ENCODE data around the gene CTAG1B.
"Not testable (repeated sequence)": the region's sequence is repeated elsewhere in the genome, so short reads cannot be mapped to it uniquely, and the experiment has no call there.

CTAG1B gene

GRCh38 chrX:154620767-154621414, 1.8 kb upstream of the CTAG1B start:
- not testable (repeated sequence) for DNase-seq (ENCODE audit: low spot score)

GRCh38 chrX:154613586-154613985, 5.5 kb downstream of the CTAG1B start:
- not testable (repeated sequence) for DNase-seq (ENCODE audit: low spot score)

GRCh38 chrX:154611146-154611545, 7.9 kb downstream of the CTAG1B start:
- DNase-seq (ENCODE audit: low spot score): not testable (repeated sequence)

- not testable (repeated sequence) for DNase-seq (ENCODE audit: low spot score)
Observed at GRCh38 chrX:154608823-154609222, 10.3 kb downstream of the CTAG1B start.

- DNase-seq (ENCODE audit: low spot score): not testable (repeated sequence)
Observed at GRCh38 chrX:154607976-154608375, 11.1 kb downstream of the CTAG1B start.

- no peak for DNase-seq (ENCODE audit: low spot score)
Observed at GRCh38 chrX:154607370-154607769, 11.7 kb downstream of the CTAG1B start.

GRCh38 chrX:154605566-154605965, 13.5 kb downstream of the CTAG1B start:
- DNase-seq (ENCODE audit: low spot score): no peak

- no peak for DNase-seq (ENCODE audit: low spot score)
Observed at GRCh38 chrX:154603438-154604430, 15.3 kb downstream of the CTAG1B start.

GRCh38 chrX:154602766-154603437, 16.2 kb downstream of the CTAG1B start:
- DNase-seq (ENCODE audit: low spot score): no peak

- no peak for DNase-seq (ENCODE audit: low spot score)
Observed at GRCh38 chrX:154602226-154602625, 16.9 kb downstream of the CTAG1B start.

GRCh38 chrX:154600759-154601374, 18.2 kb downstream of the CTAG1B start:
- no peak for DNase-seq (ENCODE audit: low spot score)

- no peak for DNase-seq (ENCODE audit: low spot score)
Observed at GRCh38 chrX:154599531-154599930, 19.6 kb downstream of the CTAG1B start.

GRCh38 chrX:154598656-154599055, 20.4 kb downstream of the CTAG1B start:
- no peak for DNase-seq (ENCODE audit: low spot score)

- no peak for DNase-seq (ENCODE audit: low spot score)
Observed at GRCh38 chrX:154597221-154597620, 21.9 kb downstream of the CTAG1B start.

GRCh38 chrX:154596290-154596929, 22.7 kb downstream of the CTAG1B start:
- no peak for DNase-seq (ENCODE audit: low spot score)

- no peak for DNase-seq (ENCODE audit: low spot score)
Observed at GRCh38 chrX:154595559-154596249, 23.4 kb downstream of the CTAG1B start.

GRCh38 chrX:154594491-154594890, 24.6 kb downstream of the CTAG1B start:
- no peak for DNase-seq (ENCODE audit: low spot score)

- DNase-seq (ENCODE audit: low spot score): no peak
Observed at GRCh38 chrX:154593201-154593600, 25.9 kb downstream of the CTAG1B start.

- no peak for DNase-seq (ENCODE audit: low spot score)
Observed at GRCh38 chrX:154592505-154592904, 26.6 kb downstream of the CTAG1B start.

- DNase-seq (ENCODE audit: low spot score): not testable (repeated sequence)
Observed at GRCh38 chrX:154590415-154590814, 28.7 kb downstream of the CTAG1B start.
